Left lung (tissue), 14 donors: ENCODE measurements around the gene FAM24B. TPM values are rescaled to one million over a fixed set of nuclear protein-coding genes. Genes with fewer than 3 reads are reported as not detected.
A peak's percentile ranks its signal among the peaks of the same experiment; 100 is the strongest.
"Not testable (repeated sequence)": the region's sequence is repeated elsewhere in the genome, so short reads cannot be mapped to it uniquely, and the experiment has no call there.

Source experiments
- ATAC-seq: fragments of 200-7000 bp; cut with Tn5 transposase; one replicate; pipeline ENCODE4 v1.9.1; 2020; ENCODE audit warnings: moderate library complexity
- DNase-seq, 4 donors: peaks; one replicate each; pipeline ENCODE4 v3.0.0-alpha.2; 2013 to 2020
- H3K27ac ChIP-seq, 2 donors: fragments of 200-600 bp; sonication (generic) in 1 of 2; one replicate each; pipeline versions ENCODE4 v1.5.0 to v1.8.0; 2020 to 2021
- H3K27me3 ChIP-seq, 2 donors: fragments of 200-600 bp; sonication (generic) in 1 of 2; one replicate each; pipeline versions ENCODE4 v1.5.0 to v1.8.0; 2020 to 2021
- H3K36me3 ChIP-seq, 2 donors: fragments of 200-600 bp; sonication (generic) in 1 of 2; one replicate each; pipeline versions ENCODE4 v1.5.0 to v1.8.0; 2020 to 2021
- H3K4me1 ChIP-seq, 2 donors: fragments of 200-600 bp; one replicate each; pipeline ENCODE4 v1.8.0; 2021
- H3K4me3 ChIP-seq, 2 donors: fragments of 200-600 bp; sonication (generic) in 1 of 2; one replicate each; pipeline versions ENCODE4 v1.5.0 to v1.8.0; 2020 to 2021; ENCODE audit warnings: mild to moderate bottlenecking in 1 of 2
- H3K9me3 ChIP-seq, 2 donors: fragments of 200-600 bp; sonication (generic) in 1 of 2; one replicate each; pipeline versions ENCODE4 v1.5.0 to v1.8.0; 2020 to 2021
- CTCF ChIP-seq, 2 donors: fragments of 200-600 bp; sonication (generic) in 1 of 2; IDR thresholded peaks; one replicate each; pipeline versions ENCODE4 v1.5.0 to v1.8.0; 2021; ENCODE audit warnings: antibody characterized with exemption in 2 of 2
- intact Hi-C, 2 donors: fragments of 100-400 bp; cut with DNase I; formaldehyde crosslinking; loops; one replicate each; pipeline versions ENCODE4 v1.11.2 to v1.14.2; 2022
- long read RNA-seq, 12 donors: library from polyadenylated mRNA in 2 of 12; unstranded in 2 of 12; transcript quantifications; one replicate each; pipeline ENCODE4 v2.0.0 and lab custom pipeline, GENCODE V29; 2019 to 2026
- polyA plus RNA-seq, 6 donors: library from polyadenylated mRNA; unstranded; fragments of 120-200 nt; gene quantifications; one replicate each; pipeline ENCODE4 v1.2.1, GENCODE V29; 2013; ENCODE audit not compliant: insufficient read length in 6 of 6
- total RNA-seq, 2 donors: library from RNA; stranded (reverse); fragmentation: NEBNext Ultra II Directional; extraction: Animal tissue kit (Norgen Biotek cat#: 25700); gene quantifications; one replicate each; pipeline ENCODE4 v1.2.1, GENCODE V29; 2021
- donor health status: DM: no; HTN: yes; CAD: no.
- donor health status: DM: no; HTN: no; CAD: no.

The FAM24B gene, protein sequence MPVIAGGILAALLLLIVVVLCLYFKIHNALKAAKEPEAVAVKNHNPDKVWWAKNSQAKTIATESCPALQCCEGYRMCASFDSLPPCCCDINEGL
- total RNA-seq (1 to 10 TPM; 3.0 to 4.0 TPM), polyA plus RNA-seq (10 to 100 TPM in 1 of 6 donors, 1 to 10 TPM in 5; 7.3 to 10.1 (median 8.4) TPM)
- long read RNA-seq, donor 1, partial matches to known transcripts: 5 of 9 reads
- long read RNA-seq, donor 1, other reads (novel, unspliced or antisense): 0 of 9 reads
- long read RNA-seq, donor 2, partial matches to known transcripts: 0 of 3 reads
- long read RNA-seq, donor 2, other reads (novel, unspliced or antisense): 0 of 3 reads
- long read RNA-seq, donor 3, partial matches to known transcripts: 0 of 5 reads
- long read RNA-seq, donor 3, other reads (novel, unspliced or antisense): 0 of 5 reads
- long read RNA-seq, donor 4, partial matches to known transcripts: 1 of 3 reads
- long read RNA-seq, donor 4, other reads (novel, unspliced or antisense): 0 of 3 reads
- long read RNA-seq, donor 5, partial matches to known transcripts: 0 of 4 reads
- long read RNA-seq, donor 5, other reads (novel, unspliced or antisense): 0 of 4 reads
- long read RNA-seq, donor 6, partial matches to known transcripts: 0 of 3 reads
- long read RNA-seq, donor 6, other reads (novel, unspliced or antisense): 0 of 3 reads
- long read RNA-seq, donor 7, partial matches to known transcripts: 0 of 2 reads
- long read RNA-seq, donor 7, other reads (novel, unspliced or antisense): 0 of 2 reads
- long read RNA-seq, donor 8, partial matches to known transcripts: 0 of 2 reads
- long read RNA-seq, donor 8, other reads (novel, unspliced or antisense): 0 of 2 reads
- long read RNA-seq, donor 9: 0 reads
- long read RNA-seq, donor 10: 0 reads
- long read RNA-seq, donor 11, transcript FAM24B-202 (4 exons, 745 nt): major isoform, 7 of 7 reads
- long read RNA-seq, donor 11, partial matches to known transcripts: 0 of 7 reads
- long read RNA-seq, donor 11, other reads (novel, unspliced or antisense): 0 of 7 reads
- long read RNA-seq, donor 12, partial matches to known transcripts: 0 of 1 reads
- long read RNA-seq, donor 12, other reads (novel, unspliced or antisense): 0 of 1 reads

DNA sequence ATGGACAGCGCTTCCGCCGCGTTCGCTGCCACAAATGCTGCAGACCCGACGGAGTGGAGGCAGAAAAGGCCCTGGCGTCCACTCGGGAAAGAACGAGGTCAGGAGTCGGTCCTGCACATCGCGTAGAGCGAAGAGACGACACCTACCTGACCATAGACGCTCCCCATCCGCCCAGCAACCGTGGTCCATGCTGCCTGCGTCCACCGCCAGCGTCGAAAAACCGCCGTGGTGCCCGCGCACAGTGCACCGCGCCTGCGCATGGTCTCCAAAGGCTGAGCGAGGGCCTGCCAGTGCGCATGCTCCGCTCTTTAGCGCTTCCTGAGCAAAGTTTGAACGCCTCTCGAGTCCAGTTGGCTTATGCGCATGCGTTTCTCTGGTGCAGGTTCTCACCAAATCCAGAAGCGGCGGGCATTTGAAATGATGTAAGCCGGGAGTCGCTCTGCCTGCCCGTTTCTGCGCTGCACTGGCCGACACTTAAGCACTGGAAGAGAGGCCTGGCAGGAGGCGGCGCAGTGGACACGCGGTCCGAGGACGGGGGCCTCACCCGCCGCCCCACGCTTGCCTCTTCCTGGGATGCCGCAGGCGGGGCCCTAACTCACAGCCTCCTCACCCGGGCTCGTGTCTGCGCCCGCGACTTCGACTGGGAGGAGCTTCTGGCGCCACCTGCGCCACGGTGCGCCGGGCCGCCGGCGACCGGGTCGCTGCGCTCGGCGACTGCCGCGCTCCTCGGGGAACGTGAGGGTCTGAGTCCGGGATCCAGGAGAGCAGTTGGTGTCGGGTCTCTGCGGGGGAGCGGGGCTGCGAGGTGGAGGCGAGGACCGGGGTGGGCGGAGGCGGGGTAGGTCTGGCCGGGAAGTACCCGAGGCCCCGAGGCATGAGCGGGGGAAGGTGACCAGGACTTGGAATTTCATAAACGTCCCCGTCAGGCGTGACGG, at the start of gene FAM24B:
TSS of gene FAM24B (minus strand) at position 243 of the 935 bp plus-strand sequence. CDS start 29,066 bp downstream, outside the sequence.
- no peak for TF ChIP-seq CTCF (IDR thresholded peaks at IDR 0.05)
- Histone ChIP-seq H3K9me3 (no peaks in the 10 kb centered on the region), H3K4me1 (peaks cover 0 to 16% of the 10 kb centered on the region in 2 donors), H3K36me3 (no peaks in the 10 kb centered on the region), H3K4me3 (peak within 1 kb of the TSS; percentile 47 to 62), H3K27ac (peak within 1 kb of the TSS; percentile 50 to 64), H3K27me3 (peaks cover 0 to 10% of the 10 kb centered on the region in 2 donors)
- intact Hi-C loops: no loop called here
- DNase-seq: peak; percentile 85 to 97 (median 96)
- peak; percentile 96 for ATAC-seq

- no peaks in the 10 kb centered on the region for H3K36me3 ChIP-seq
- TF ChIP-seq CTCF (IDR thresholded peaks at IDR 0.05): no peak
- H3K27ac ChIP-seq: no peak overlapping the region
- intact Hi-C loops: no loop called here
- ATAC-seq (no peak), DNase-seq (no peak)
- no peaks in the 10 kb centered on the region for H3K4me1 ChIP-seq
- H3K27me3 ChIP-seq: no peaks in the 10 kb centered on the region
- H3K9me3 ChIP-seq: peaks cover 0 to 4% of the 10 kb centered on the region in 2 donors
- no peak overlapping the region for H3K4me3 ChIP-seq
Measured at GRCh38 chr10:122915700-122916099, 36.3 kb upstream of the FAM24B start.

DNA sequence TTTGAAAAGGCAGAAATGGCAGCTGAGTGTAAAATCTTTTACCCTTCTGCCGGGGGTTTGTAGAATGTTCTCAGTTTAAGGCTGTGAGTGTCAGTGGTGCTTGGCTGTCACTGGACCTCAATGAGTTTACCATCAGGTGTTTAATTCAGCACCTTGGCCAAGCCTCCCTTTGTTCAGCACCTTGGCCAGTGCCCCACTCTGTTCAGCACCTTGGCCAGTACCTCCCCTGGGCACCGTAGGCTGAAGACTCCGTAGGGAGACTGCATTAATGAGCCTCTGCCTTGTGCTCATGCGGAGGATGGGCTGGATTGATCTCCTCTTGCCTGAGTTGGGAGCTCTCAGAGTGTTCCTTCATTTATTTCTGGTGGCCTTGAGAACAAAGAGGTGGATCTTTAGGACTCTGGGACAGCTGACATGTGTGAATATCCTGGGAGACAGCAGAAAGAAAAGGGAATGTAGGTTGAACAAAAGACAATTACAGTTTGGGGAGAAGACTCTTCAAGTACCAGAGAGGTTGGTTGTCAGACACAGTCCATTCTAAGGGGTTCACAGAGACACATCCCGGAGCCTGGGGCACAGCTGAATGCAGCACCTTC, 32.6 kb upstream of the FAM24B start:
- H3K27ac ChIP-seq: no peak overlapping the region
- TF ChIP-seq CTCF (IDR thresholded peaks at IDR 0.05): no peak
- no peak overlapping the region for H3K4me3 ChIP-seq
- intact Hi-C loops: no loop called here
- DNase-seq: peak in 2 of 4 donors; percentile 42 to 51
- H3K4me1 ChIP-seq: no peaks in the 10 kb centered on the region
- no peaks in the 10 kb centered on the region for H3K36me3 ChIP-seq
- no peaks in the 10 kb centered on the region for H3K27me3 ChIP-seq
- ATAC-seq: peak; percentile 96
- H3K9me3 ChIP-seq: peaks cover 0 to 2% of the 10 kb centered on the region in 2 donors

DNA sequence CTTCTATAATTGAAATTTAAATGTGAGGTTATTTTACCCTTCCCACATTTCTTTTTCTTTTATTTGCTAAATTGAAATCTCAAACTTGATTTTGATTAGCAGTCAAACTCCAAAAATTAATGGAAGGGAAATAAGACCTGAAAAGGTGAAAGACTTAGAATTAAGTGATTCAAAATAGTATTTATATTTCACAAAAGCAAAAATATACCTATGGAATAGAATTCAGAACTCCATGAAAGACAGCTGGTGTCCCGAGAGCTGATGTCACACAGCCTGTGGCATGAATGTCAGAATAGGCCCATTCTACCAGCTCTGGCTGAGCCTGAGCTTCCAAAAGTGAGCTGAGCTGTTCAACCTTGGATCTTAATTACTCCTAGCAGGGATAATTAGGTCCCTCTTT, 30.9 kb upstream of the FAM24B start, which contains the start of gene FAM24A:
TSS of gene FAM24A (plus strand) at position 301 of the 400 bp plus-strand sequence. CDS start 1,025 bp downstream, outside the sequence.
- DNase-seq: no peak

DNA sequence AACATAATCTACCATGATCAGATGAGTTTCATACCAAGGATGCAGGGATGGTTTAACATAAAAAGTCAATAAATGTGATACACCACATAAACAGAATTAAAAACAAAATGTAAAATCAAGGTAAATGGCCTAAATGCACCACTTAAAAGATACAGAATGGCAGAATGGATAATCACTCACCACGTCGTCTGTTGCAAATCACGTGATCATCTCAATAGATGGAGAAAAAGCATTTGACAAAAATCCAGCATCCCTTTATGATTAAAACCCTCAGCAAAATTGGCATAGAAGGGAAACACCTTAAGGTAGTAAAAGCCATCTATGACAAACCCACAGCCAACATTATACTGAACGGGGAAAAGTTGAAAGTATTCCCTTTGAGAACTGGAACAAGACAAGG, 24.5 kb upstream of the FAM24B start:
- H3K27ac ChIP-seq, intact Hi-C loops, H3K9me3 ChIP-seq, H3K36me3 ChIP-seq, ATAC-seq, DNase-seq, H3K27me3 ChIP-seq, H3K4me1 ChIP-seq, H3K4me3 ChIP-seq: not testable (repeated sequence)

More for the DNA sequence above, 30.9 kb upstream of the FAM24B start, which contains the start of gene FAM24A:
- TF ChIP-seq CTCF (IDR thresholded peaks at IDR 0.05): no peak
- H3K27ac ChIP-seq: no peak within 1 kb of the TSS
- no peak for ATAC-seq
- H3K9me3 ChIP-seq: no peaks in the 10 kb centered on the region
- no peak within 1 kb of the TSS for H3K4me3 ChIP-seq
- H3K27me3 ChIP-seq: no peaks in the 10 kb centered on the region
- H3K4me1 ChIP-seq: no peaks in the 10 kb centered on the region
- no peaks in the 10 kb centered on the region for H3K36me3 ChIP-seq
- intact Hi-C loops: no loop called here
